DOHH2 (cell line): Measurements from ENCODE around the gene ATXN7L1.

Source experiments
- H3F3A ChIP-seq: fragments of 200-600 bp; sonication (generic), shearing (Covaris generic); 2 replicates; pipeline ENCODE4 v1.6.0; 2016; ENCODE audit warnings: antibody characterized with exemption, mild to moderate bottlenecking; ENCODE audit not compliant: control insufficient read depth, insufficient read depth
- H3K27ac ChIP-seq: fragments of 200-600 bp; sonication (generic); 2 replicates; pipeline ENCODE4 v1.5.1; 2014; ENCODE audit warnings: low read depth, mild to moderate bottlenecking, low read length, moderate library complexity
- H3K27me3 ChIP-seq: fragments of 200-600 bp; sonication (generic); 2 replicates; pipeline ENCODE4 v1.6.1; 2014; ENCODE audit warnings: mild to moderate bottlenecking, low read length, mixed read lengths; ENCODE audit not compliant: control insufficient read depth
- H3K36me3 ChIP-seq: fragments of 200-600 bp; sonication (generic); 2 replicates; pipeline ENCODE4 v1.6.1; 2014; ENCODE audit warnings: mild to moderate bottlenecking, low read length, moderate library complexity, mixed read lengths; ENCODE audit not compliant: control insufficient read depth
- H3K4me1 ChIP-seq: fragments of 200-600 bp; sonication (generic); 2 replicates; pipeline ENCODE4 v1.6.1; 2014; ENCODE audit warnings: mild to moderate bottlenecking, low read length, mixed read lengths; ENCODE audit not compliant: control insufficient read depth
- H3K4me2 ChIP-seq: fragments of 200-600 bp; sonication (generic); 2 replicates; pipeline ENCODE4 v1.6.0; 2014; ENCODE audit warnings: mild to moderate bottlenecking, low read length, moderate library complexity
- H3K4me3 ChIP-seq: fragments of 200-600 bp; sonication (generic); 2 replicates; pipeline ENCODE4 v1.5.1; 2014; ENCODE audit warnings: mild to moderate bottlenecking, low read length, mixed read lengths
- H3K79me2 ChIP-seq: fragments of 200-600 bp; sonication (generic); 2 replicates; pipeline ENCODE4 v1.6.1; 2014; ENCODE audit warnings: mild to moderate bottlenecking, low read length, mixed read lengths; ENCODE audit not compliant: control insufficient read depth
- H3K9me2 ChIP-seq: fragments of 200-600 bp; sonication (generic); replicated peaks from 2 replicates; pipeline ENCODE4 v1.6.1; 2014; ENCODE audit warnings: mild to moderate bottlenecking, low read length, mixed read lengths; ENCODE audit not compliant: control insufficient read depth
- H3K9me3 ChIP-seq: fragments of 200-600 bp; sonication (generic); 2 replicates; pipeline ENCODE4 v1.6.1; 2014; ENCODE audit warnings: antibody characterized with exemption, low read length, mixed read lengths; ENCODE audit not compliant: control insufficient read depth, insufficient read depth
- H4K20me1 ChIP-seq: fragments of 200-600 bp; sonication (generic); 2 replicates; pipeline ENCODE4 v1.6.0; 2014; ENCODE audit warnings: low read depth, mild to moderate bottlenecking, antibody characterized with exemption, low read length, moderate library complexity; ENCODE audit not compliant: control insufficient read depth, insufficient read depth
- EZH2phosphoT487 ChIP-seq: fragments of 200-600 bp; sonication (generic); IDR thresholded peaks from 2 replicates; pipeline ENCODE4 v1.6.1; 2017; ENCODE audit warnings: borderline replicate concordance, mild to moderate bottlenecking, antibody characterized with exemption, low read length, moderate library complexity, mixed read lengths
- TF ChIP-seq, protein P1 (sequence below): fragments of 200-600 bp; sonication (generic); IDR thresholded peaks from one replicate; pipeline ENCODE4 v1.5.1; 2014; ENCODE audit warnings: antibody characterized with exemption, mild to moderate bottlenecking, low read depth, low read length; ENCODE audit not compliant: poor library complexity, severe bottlenecking

Gene ATXN7L1

DNA sequence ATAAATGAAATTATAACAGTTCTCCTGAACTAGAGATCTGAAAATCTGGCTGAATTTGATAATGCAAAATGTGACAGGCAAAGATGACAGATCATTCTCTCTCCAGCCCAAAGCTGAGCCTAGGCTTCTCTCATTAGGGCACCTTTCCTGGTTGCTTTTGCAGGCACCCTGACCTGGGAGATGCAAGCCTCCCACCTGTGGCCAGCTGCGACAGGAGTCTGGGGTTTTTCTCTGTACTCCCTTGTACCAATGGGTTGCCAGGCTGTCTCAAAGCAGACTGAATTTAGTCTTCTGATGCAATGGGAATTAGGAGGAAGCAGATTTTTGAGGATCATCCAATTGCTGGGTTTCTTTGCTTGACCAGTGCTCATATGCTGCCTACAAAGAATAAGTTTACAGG is 210.1 kb downstream of the ATXN7L1 start:
- Histone ChIP-seq H4K20me1 (no peaks in the 10 kb centered on the region), H3K27ac (no peak overlapping the region), H3K9me3 (no peaks in the 10 kb centered on the region), H3K4me1 (no peaks in the 10 kb centered on the region), H3F3A (no peaks in the 10 kb centered on the region), H3K36me3 (peaks cover 5% of the 10 kb centered on the region; the same call in 1 of the 2 replicates), H3K79me2 (no peaks in the 10 kb centered on the region), H3K27me3 (no peaks in the 10 kb centered on the region), H3K9me2 (no peaks in the 10 kb centered on the region), H3K4me2 (no peak overlapping the region), H3K4me3 (no peak overlapping the region)
- TF ChIP-seq, protein P1, sequence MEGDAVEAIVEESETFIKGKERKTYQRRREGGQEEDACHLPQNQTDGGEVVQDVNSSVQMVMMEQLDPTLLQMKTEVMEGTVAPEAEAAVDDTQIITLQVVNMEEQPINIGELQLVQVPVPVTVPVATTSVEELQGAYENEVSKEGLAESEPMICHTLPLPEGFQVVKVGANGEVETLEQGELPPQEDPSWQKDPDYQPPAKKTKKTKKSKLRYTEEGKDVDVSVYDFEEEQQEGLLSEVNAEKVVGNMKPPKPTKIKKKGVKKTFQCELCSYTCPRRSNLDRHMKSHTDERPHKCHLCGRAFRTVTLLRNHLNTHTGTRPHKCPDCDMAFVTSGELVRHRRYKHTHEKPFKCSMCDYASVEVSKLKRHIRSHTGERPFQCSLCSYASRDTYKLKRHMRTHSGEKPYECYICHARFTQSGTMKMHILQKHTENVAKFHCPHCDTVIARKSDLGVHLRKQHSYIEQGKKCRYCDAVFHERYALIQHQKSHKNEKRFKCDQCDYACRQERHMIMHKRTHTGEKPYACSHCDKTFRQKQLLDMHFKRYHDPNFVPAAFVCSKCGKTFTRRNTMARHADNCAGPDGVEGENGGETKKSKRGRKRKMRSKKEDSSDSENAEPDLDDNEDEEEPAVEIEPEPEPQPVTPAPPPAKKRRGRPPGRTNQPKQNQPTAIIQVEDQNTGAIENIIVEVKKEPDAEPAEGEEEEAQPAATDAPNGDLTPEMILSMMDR = no peak
- TF ChIP-seq EZH2phosphoT487 = no peak

DNA sequence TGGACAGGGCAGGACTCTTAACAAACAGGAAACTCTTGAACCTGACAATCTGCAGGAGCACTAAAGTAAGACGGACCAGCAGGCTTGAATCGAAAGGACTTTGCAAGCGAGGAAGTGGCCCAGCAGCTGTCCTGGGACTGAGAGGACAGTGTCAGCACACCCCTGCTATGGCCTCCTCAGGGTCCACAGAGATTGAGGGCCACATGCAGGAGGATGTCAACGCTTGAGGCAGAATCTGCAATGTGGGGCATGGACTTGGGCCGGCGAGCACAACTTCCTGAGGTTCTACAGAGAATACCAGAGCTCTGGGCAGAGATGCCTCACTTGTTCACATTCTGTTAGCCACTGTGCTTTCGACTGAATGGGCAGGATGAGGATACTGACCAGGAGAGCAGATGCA is 210.7 kb downstream of the ATXN7L1 start:
- Histone ChIP-seq H3F3A (no peaks in the 10 kb centered on the region), H3K9me2 (no peaks in the 10 kb centered on the region), H3K9me3 (no peaks in the 10 kb centered on the region), H3K27me3 (no peaks in the 10 kb centered on the region), H3K4me3 (no peak overlapping the region), H3K79me2 (no peaks in the 10 kb centered on the region), H3K4me1 (no peaks in the 10 kb centered on the region), H4K20me1 (no peaks in the 10 kb centered on the region), H3K4me2 (no peak overlapping the region), H3K27ac (no peak overlapping the region), H3K36me3 (peaks cover 11% of the 10 kb centered on the region)
- no peak for TF ChIP-seq EZH2phosphoT487
- TF ChIP-seq, protein P1 = no peak

DNA sequence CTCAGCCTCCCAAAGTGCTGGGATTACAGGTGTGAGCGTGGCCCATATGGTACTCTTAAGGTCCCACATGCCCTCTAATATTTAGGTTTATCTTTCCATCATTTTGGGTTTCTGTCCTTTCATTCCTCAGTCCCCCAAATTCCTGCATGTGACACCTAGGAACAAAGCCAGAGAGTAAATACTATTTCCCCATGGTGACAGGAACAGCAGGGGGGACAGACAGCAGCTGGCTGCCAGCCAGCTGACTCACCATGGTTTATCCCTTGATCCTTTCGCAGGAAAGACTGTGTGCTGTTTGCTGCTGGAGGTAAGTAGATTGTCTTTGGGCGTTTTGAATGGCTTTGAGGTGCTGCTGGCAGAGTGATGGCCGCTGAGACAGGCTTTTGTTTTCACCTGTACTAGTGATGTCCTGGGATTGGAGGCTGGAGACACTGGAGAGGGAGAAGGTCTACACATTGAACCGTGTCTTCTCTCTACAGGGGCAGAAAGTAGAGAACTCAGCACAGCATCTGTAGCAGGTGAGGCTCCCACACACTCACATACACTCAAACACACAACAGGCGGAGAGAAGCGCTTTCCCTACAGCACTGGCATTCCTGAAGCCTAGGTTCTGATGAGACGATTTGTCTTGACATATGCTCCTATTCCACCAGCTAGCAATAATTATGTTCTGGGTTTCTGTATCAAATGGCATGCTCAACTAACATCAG is 211.4 kb downstream of the ATXN7L1 start:
- no peaks in the 10 kb centered on the region for H3K9me3 ChIP-seq
- H3F3A ChIP-seq = no peaks in the 10 kb centered on the region
- H3K9me2 ChIP-seq = no peaks in the 10 kb centered on the region
- H3K27me3 ChIP-seq = no peaks in the 10 kb centered on the region
- no peaks in the 10 kb centered on the region for H3K79me2 ChIP-seq
- H3K27ac ChIP-seq = no peak overlapping the region
- TF ChIP-seq, protein P1 = no peak
- no peak overlapping the region for H3K4me3 ChIP-seq
- no peaks in the 10 kb centered on the region for H4K20me1 ChIP-seq
- H3K4me1 ChIP-seq = no peaks in the 10 kb centered on the region
- no peak overlapping the region for H3K4me2 ChIP-seq
- peaks cover 11% of the 10 kb centered on the region for H3K36me3 ChIP-seq
